Mucosa of stomach (tissue), 1 donor: ENCODE results near the gene TMEM163.
"Not testable (repeated sequence)": the region's sequence is repeated elsewhere in the genome, so short reads cannot be mapped to it uniquely, and the experiment has no call there.

Experiments
- H3K27me3 ChIP-seq: one replicate; pipeline ENCODE4 v1.7.0; 2013; ENCODE audit warnings: mild to moderate bottlenecking, low read length; ENCODE audit not compliant: control insufficient read depth, insufficient read depth
- H3K36me3 ChIP-seq: one replicate; pipeline ENCODE4 v1.7.0; 2013; ENCODE audit warnings: low read length; ENCODE audit not compliant: control insufficient read depth, insufficient read depth
- H3K4me1 ChIP-seq: one replicate; pipeline ENCODE4 v1.7.0; 2013; ENCODE audit warnings: mild to moderate bottlenecking, low read length; ENCODE audit not compliant: control insufficient read depth, insufficient read depth
- H3K4me3 ChIP-seq: one replicate; pipeline ENCODE4 v1.7.0; 2013; ENCODE audit warnings: low read length
- H3K9ac ChIP-seq: one replicate; pipeline ENCODE4 v1.7.0; 2013; ENCODE audit warnings: mild to moderate bottlenecking, low read length, moderate library complexity
- H3K9me3 ChIP-seq: one replicate; pipeline ENCODE4 v1.7.0; 2013; ENCODE audit warnings: mild to moderate bottlenecking, low read length, moderate library complexity; ENCODE audit not compliant: control insufficient read depth
- donor health status: Pancreatic carcinoma.

Gene TMEM163

GRCh38 chr2:134594399-134594798, 124.4 kb downstream of the TMEM163 start:
- Histone ChIP-seq H3K27me3 (no peaks in the 10 kb centered on the region), H3K36me3 (no peaks in the 10 kb centered on the region), H3K9me3 (no peaks in the 10 kb centered on the region), H3K9ac (no peak overlapping the region), H3K4me3 (no peak overlapping the region), H3K4me1 (no peaks in the 10 kb centered on the region)

DNA sequence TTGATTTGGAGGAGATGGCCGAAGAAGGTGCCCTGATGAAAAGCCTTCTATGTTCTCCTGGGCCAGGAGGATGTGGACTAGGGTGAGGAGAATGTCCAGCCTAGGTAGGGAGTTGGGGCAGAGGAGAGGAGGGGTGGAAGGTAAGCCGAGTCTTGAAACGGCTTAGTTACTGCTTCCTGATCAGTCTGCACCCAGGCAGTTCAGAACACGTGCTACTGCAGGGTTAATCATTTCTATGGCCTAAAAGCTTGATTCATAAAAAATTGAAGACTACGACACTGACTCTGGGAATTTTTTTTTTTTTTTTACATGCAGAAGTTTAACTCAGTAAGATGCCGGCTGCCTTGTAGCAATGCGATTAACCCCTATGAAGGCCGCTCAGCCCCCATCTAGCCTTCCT, 125.3 kb downstream of the TMEM163 start:
- no peaks in the 10 kb centered on the region for H3K27me3 ChIP-seq
- H3K9ac ChIP-seq: no peak overlapping the region
- H3K36me3 ChIP-seq: no peaks in the 10 kb centered on the region
- no peaks in the 10 kb centered on the region for H3K9me3 ChIP-seq
- H3K4me3 ChIP-seq: no peak overlapping the region
- H3K4me1 ChIP-seq: no peaks in the 10 kb centered on the region

DNA sequence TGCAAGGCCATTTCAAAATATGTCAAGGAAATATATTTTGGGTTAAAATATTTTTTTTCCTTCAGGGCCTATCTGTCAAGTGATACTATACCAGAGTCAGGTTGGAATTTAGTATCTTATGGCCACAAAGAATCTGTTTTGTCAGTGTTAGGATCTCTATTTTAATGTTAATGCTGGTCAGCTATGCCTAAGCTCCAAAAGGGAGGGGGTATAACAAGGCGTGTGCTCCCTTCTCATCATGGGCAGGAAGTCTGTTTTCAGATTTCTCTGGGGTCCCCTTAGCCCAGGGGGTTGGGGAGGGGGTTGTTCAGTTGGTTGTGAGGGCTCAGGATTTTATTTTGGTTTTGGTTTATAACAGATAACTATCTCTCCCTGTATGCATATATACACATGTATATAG, 126.4 kb downstream of the TMEM163 start:
- H3K36me3 ChIP-seq: no peaks in the 10 kb centered on the region
- H3K4me3 ChIP-seq: no peak overlapping the region
- H3K9ac ChIP-seq: no peak overlapping the region
- no peaks in the 10 kb centered on the region for H3K9me3 ChIP-seq
- no peaks in the 10 kb centered on the region for H3K27me3 ChIP-seq
- H3K4me1 ChIP-seq: peaks cover 4% of the 10 kb centered on the region

- H3K27me3 ChIP-seq: no peaks in the 10 kb centered on the region
- no peak overlapping the region for H3K4me3 ChIP-seq
- H3K36me3 ChIP-seq: no peaks in the 10 kb centered on the region
- H3K9me3 ChIP-seq: no peaks in the 10 kb centered on the region
- H3K9ac ChIP-seq: no peak overlapping the region
- H3K4me1 ChIP-seq: peaks cover 4% of the 10 kb centered on the region
These were observed 127.3 kb downstream of the TMEM163 start for GRCh38 chr2:134591526-134591925.

GRCh38 chr2:134590679-134591078, 128.1 kb downstream of the TMEM163 start:
- Histone ChIP-seq H3K9me3 (no peaks in the 10 kb centered on the region), H3K27me3 (no peaks in the 10 kb centered on the region), H3K9ac (no peak overlapping the region), H3K36me3 (no peaks in the 10 kb centered on the region), H3K4me1 (peaks cover 4% of the 10 kb centered on the region), H3K4me3 (no peak overlapping the region)

DNA sequence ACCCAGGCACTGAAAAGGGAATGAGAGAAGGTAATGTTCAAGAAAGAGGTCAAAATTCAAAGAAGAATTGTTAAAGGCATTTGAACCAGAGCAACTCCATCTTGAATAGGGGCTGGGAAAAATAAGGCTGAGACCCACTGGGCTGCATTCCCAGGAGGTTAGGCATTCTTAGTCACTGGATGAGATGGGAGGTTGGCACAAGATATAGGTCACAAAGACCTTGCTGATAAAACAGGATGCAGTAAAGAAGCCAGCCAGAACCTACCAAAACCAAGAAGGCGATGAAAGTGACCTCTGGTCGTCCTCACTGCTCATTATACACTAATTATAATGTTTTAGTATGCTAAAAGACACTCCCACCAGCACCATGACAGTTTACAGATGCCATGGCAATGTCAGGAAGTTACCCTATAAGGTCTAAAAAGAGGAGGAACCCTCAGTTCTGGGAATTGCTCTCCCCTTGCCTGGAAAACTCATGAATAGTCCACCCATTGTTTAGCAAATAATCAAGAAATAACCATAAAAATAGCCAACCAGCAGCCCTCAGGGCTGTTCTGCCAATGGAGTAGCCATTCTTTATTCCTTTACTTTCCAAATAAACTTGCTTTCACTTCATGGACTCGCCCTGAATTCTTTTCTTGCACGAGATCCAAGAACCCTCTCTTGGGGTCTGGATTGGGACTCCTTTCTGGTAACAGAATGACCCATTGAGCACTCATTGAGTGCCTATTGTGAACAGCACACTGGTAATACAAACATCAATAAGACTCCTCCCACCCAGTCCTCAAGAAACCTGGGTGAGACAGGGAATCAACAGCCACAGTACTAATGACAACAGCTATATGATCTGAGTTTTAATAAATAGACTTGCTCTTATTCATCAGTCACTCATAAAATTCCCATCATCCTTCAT, 129.4 kb downstream of the TMEM163 start:
- not testable (repeated sequence) for H3K36me3 ChIP-seq, H3K9me3 ChIP-seq, H3K27me3 ChIP-seq, H3K4me1 ChIP-seq, H3K4me3 ChIP-seq, H3K9ac ChIP-seq

GRCh38 chr2:134588556-134588955, 130.2 kb downstream of the TMEM163 start:
- peaks cover 4% of the 10 kb centered on the region for H3K4me1 ChIP-seq
- H3K27me3 ChIP-seq: no peaks in the 10 kb centered on the region
- no peaks in the 10 kb centered on the region for H3K36me3 ChIP-seq
- no peaks in the 10 kb centered on the region for H3K9me3 ChIP-seq
- no peak overlapping the region for H3K9ac ChIP-seq
- H3K4me3 ChIP-seq: no peak overlapping the region

- no peak overlapping the region for H3K4me3 ChIP-seq
- H3K9ac ChIP-seq: no peak overlapping the region
- H3K4me1 ChIP-seq: peaks cover 9% of the 10 kb centered on the region
- H3K9me3 ChIP-seq: no peaks in the 10 kb centered on the region
- H3K27me3 ChIP-seq: no peaks in the 10 kb centered on the region
- H3K36me3 ChIP-seq: no peaks in the 10 kb centered on the region
These were observed 132.4 kb downstream of the TMEM163 start for GRCh38 chr2:134586326-134586965.

- Histone ChIP-seq H3K9me3 (no peaks in the 10 kb centered on the region), H3K27me3 (no peaks in the 10 kb centered on the region), H3K4me3 (no peak overlapping the region), H3K36me3 (no peaks in the 10 kb centered on the region), H3K4me1 (peaks cover 9% of the 10 kb centered on the region), H3K9ac (no peak overlapping the region)
These were observed 134.7 kb downstream of the TMEM163 start for GRCh38 chr2:134583997-134584520.

DNA sequence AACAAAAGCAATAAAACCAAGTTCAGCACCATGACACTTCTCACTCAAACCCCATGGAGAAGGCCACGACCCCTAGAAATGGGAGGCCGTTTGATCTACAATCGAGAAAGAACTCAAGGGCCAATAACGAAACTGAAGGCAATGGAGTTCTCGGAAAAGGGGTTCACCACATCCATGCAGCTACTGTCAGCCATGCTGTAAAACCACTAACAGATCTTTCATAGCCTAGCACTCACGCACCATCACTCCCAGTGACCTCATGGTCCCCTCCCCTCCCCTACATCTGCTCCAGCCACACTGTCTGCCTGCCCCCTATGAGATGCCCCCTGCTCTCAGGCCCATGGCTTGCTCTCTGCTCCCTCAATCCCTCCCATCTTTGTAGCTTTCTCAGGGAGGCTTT, 135.3 kb downstream of the TMEM163 start:
- H3K4me1 ChIP-seq: peaks cover 9% of the 10 kb centered on the region
- no peaks in the 10 kb centered on the region for H3K27me3 ChIP-seq
- no peaks in the 10 kb centered on the region for H3K9me3 ChIP-seq
- H3K36me3 ChIP-seq: no peaks in the 10 kb centered on the region
- H3K9ac ChIP-seq: no peak overlapping the region
- no peak overlapping the region for H3K4me3 ChIP-seq

DNA sequence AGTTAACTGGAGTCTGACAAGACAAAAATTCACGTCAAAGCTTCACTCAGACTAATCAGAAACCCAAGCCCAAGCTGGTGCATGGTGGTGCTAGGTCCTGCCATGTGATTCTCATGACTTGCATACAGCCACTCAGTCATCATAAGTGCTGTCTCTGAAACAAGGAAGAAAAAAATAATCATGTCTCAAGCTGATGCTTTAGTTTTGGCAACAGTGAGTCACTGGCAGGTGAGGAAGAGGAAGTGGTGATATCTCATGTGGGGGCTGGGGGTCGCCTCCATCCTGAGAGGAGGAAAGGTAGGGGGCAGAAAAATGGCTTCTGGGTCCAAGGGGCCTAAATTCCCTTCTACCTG, 136.3 kb downstream of the TMEM163 start:
- no peaks in the 10 kb centered on the region for H3K9me3 ChIP-seq
- no peak overlapping the region for H3K4me3 ChIP-seq
- no peak overlapping the region for H3K9ac ChIP-seq
- peaks cover 5% of the 10 kb centered on the region for H3K4me1 ChIP-seq
- no peaks in the 10 kb centered on the region for H3K27me3 ChIP-seq
- H3K36me3 ChIP-seq: no peaks in the 10 kb centered on the region

GRCh38 chr2:134581877-134582546, 136.8 kb downstream of the TMEM163 start:
- no peaks in the 10 kb centered on the region for H3K9me3 ChIP-seq
- no peaks in the 10 kb centered on the region for H3K27me3 ChIP-seq
- H3K36me3 ChIP-seq: no peaks in the 10 kb centered on the region
- H3K4me3 ChIP-seq: no peak overlapping the region
- H3K4me1 ChIP-seq: peaks cover 5% of the 10 kb centered on the region
- no peak overlapping the region for H3K9ac ChIP-seq
